ENCODE measurements around the gene RINL.

GRCh38 chr19:38898788-38899446, 20.8 kb upstream of the RINL start:
- TF ChIP-seq CTCF (IDR thresholded peaks at IDR 0.05; ENCODE audit: poor library complexity, severe bottlenecking) (no peak), TAF1 (IDR thresholded peaks at IDR 0.05; ENCODE audit: low read depth) (no peak), EP300 (conservative IDR thresholded peaks at IDR 0.05; ENCODE audit: poor library complexity, severe bottlenecking) (no peak), REST (IDR thresholded peaks at IDR 0.05; ENCODE audit: borderline replicate concordance) (peak; percentile 17), RAD21 (conservative IDR thresholded peaks at IDR 0.05) (no peak), EZH2 (IDR thresholded peaks at IDR 0.05; ENCODE audit: borderline replicate concordance, insufficient read depth, low read length, poor library complexity, severe bottlenecking) (no peak), SMC3 (conservative IDR thresholded peaks at IDR 0.05; ENCODE audit: poor library complexity) (no peak), POLR2AphosphoS5 (IDR thresholded peaks at IDR 0.05) (no peak), MXI1 (conservative IDR thresholded peaks at IDR 0.05; ENCODE audit: poor library complexity, severe bottlenecking) (no peak)

Measured in neural cell (in vitro differentiated cells).